Measurements from ENCODE around the gene ALDOC. TPM values are rescaled to one million over a fixed set of nuclear protein-coding genes. Genes with fewer than 3 reads are reported as not detected.
A peak's percentile ranks its signal among the peaks of the same experiment; 100 is the strongest.
"Not testable (repeated sequence)": the region's sequence is repeated elsewhere in the genome, so short reads cannot be mapped to it uniquely, and the experiment has no call there.

ALDOC gene
- total RNA-seq, 1 donor from 2014 or later = 44.0 TPM

DNA sequence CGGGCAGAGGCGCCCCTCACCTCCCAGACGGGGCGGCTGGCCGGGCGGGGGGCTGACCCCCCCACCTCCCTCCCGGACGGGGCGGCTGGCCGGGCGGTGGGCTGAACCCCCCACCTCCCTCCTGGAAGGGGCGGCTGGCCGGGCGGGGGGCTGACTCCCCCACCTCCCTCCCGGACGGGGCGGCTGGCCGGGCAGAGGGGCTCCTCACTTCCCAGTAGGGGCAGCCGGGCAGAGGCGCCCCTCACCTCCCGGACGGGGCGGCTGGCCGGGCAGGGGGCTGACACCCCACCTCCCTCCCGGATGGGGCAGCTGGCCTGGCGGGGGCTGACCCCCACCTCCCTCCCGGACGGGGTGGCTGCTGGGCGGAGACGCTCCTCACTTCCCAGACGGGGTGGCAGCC lies 27.3 kb upstream of the ALDOC start:
- not testable (repeated sequence) for H3K36me3 Mint-ChIP-seq (ENCODE audit: low read depth); H3K27ac Mint-ChIP-seq

GRCh38 chr17:28599311-28600184 lies 22.9 kb upstream of the ALDOC start:
- H3K9me3 Mint-ChIP-seq = no peaks in the 10 kb centered on the region
- intact Hi-C loops (cut with micrococcal nuclease) = loop anchor here (1.0 to 5.0 kb wide), 11 partner anchors 13 to 353 kb away; partner anchors contain the start of genes BLTP2, IFT20, PHF12 and PIGS
- peak overlapping the region; percentile 96 for H3K4me3 Mint-ChIP-seq
- peak; percentile 49 for DNase-seq (ENCODE audit: low spot score)
- H3K27ac Mint-ChIP-seq = peak overlapping the region; percentile 98
- peaks cover 26% of the 10 kb centered on the region for H3K4me1 Mint-ChIP-seq (ENCODE audit: low read depth)
- H3K27me3 Mint-ChIP-seq (ENCODE audit: insufficient read depth) = no peaks in the 10 kb centered on the region
- peaks cover 7% of the 10 kb centered on the region for H3K36me3 Mint-ChIP-seq (ENCODE audit: low read depth)

More for the DNA sequence above, 27.3 kb upstream of the ALDOC start:
- H3K9me3 Mint-ChIP-seq; H3K27me3 Mint-ChIP-seq (ENCODE audit: insufficient read depth); H3K4me3 Mint-ChIP-seq; H3K4me1 Mint-ChIP-seq (ENCODE audit: low read depth); intact Hi-C loops (cut with micrococcal nuclease); DNase-seq (ENCODE audit: low spot score): not testable (repeated sequence)

DNA sequence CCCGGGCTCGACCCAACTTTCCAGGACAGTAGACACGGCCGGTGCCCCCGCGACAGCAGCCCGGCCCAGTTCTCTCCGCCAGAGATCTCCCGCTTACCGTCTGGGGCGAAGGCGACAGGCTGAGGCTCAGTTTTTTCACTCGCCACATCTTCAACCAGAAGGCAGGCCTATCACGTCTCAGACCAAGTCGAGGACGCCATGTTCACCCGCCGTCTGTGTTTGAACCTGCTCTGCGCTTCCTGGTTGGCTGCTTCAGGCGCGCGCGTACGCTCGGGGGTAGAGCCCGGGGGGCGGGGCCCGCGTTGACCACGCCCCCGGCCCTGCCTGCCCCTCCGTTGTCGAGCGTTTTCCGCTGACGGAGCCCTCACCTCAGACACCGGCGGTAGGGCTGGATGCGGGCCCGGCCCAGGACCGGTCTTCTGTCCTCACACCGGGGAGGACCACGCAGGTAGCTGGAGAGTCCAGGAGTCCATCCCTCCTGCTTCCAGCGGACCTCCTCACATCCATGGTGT lies 22.2 kb upstream of the ALDOC start, which contains the start of gene SPAG5:
SPAG5 (minus strand) TSS at position 227 of the 512 bp plus-strand sequence; CDS start at position 148, 79 bp downstream.
- peak; percentile 96 for DNase-seq (ENCODE audit: low spot score)
- H3K4me1 Mint-ChIP-seq (ENCODE audit: low read depth) = peaks cover 26% of the 10 kb centered on the region
- H3K9me3 Mint-ChIP-seq = no peaks in the 10 kb centered on the region
- peaks cover 7% of the 10 kb centered on the region for H3K36me3 Mint-ChIP-seq (ENCODE audit: low read depth)
- peak within 1 kb of the TSS; percentile 98 for H3K27ac Mint-ChIP-seq
- peak within 1 kb of the TSS; percentile 96 for H3K4me3 Mint-ChIP-seq
- H3K27me3 Mint-ChIP-seq (ENCODE audit: insufficient read depth) = no peaks in the 10 kb centered on the region
- intact Hi-C loops (cut with micrococcal nuclease) = loop anchor here (1.0 to 5.0 kb wide), 12 partner anchors 14 to 353 kb away; partner anchors contain the start of genes BLTP2, IFT20, PHF12 and PIGS

DNA sequence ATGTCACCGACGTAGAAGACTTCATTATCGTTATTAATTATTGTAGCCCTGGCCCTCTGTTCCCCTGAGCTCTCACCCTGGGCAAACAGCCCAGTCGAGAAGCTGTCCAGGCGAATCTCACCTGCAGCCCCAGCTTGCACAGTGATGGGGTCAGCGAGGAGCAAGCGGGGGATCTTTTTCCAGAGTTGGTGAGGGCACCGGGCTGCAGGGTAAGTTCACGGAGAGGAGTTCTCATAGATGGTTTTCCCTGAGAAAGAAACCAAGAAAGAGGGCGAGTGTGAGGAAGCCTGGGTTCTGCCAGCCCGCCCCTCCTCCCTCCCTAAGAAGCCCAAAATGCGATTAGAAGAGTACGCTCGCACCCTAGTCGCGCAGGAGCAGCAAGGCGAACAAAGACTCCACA lies 21.7 kb upstream of the ALDOC start:
- peak overlapping the region; percentile 98 for H3K27ac Mint-ChIP-seq
- H3K27me3 Mint-ChIP-seq (ENCODE audit: insufficient read depth) = no peaks in the 10 kb centered on the region
- DNase-seq (ENCODE audit: low spot score) = no peak
- peaks cover 26% of the 10 kb centered on the region for H3K4me1 Mint-ChIP-seq (ENCODE audit: low read depth)
- intact Hi-C loops (cut with micrococcal nuclease) = loop anchor here (1.0 to 5.0 kb wide), 7 partner anchors 14 to 354 kb away; partner anchors contain the start of genes IFT20, PHF12, RPL23A and SARM1
- H3K4me3 Mint-ChIP-seq = peak overlapping the region; percentile 96
- peaks cover 8% of the 10 kb centered on the region for H3K36me3 Mint-ChIP-seq (ENCODE audit: low read depth)
- H3K9me3 Mint-ChIP-seq = no peaks in the 10 kb centered on the region

GRCh38 chr17:28597606-28598383 lies 21.1 kb upstream of the ALDOC start:
- peaks cover 14% of the 10 kb centered on the region for H3K36me3 Mint-ChIP-seq (ENCODE audit: low read depth)
- no peak for DNase-seq (ENCODE audit: low spot score)
- no peaks in the 10 kb centered on the region for H3K9me3 Mint-ChIP-seq
- H3K4me3 Mint-ChIP-seq = peak overlapping the region; percentile 96
- H3K27ac Mint-ChIP-seq = peak overlapping the region; percentile 98
- H3K4me1 Mint-ChIP-seq (ENCODE audit: low read depth) = peaks cover 30% of the 10 kb centered on the region
- no peaks in the 10 kb centered on the region for H3K27me3 Mint-ChIP-seq (ENCODE audit: insufficient read depth)
- intact Hi-C loops (cut with micrococcal nuclease) = loop anchor here (1.0 to 5.0 kb wide), 7 partner anchors 15 to 355 kb away; partner anchors contain the start of genes IFT20, PHF12, RPL23A and SARM1

DNA sequence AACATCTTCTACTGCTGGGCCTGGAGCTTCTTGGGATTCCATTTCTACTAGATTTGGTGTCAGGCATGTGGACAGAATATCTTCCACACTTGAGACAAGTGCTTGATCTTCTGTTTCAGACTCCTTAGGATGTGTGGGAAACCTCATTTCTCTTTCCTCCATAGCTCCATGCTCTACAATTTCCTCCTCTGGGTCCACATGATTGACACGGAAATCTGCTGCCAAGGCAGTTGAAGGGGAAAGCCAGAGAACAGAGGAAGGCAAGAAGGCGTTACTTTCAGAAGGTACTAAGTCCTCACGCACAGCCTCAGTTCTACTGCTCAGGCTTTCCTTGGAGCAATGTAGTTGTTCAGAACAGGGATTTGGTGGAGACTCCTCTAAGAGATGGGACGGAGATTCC lies 15.6 kb upstream of the ALDOC start:
- Mint-ChIP-seq H3K27ac (peak overlapping the region; percentile 40), H3K27me3 (ENCODE audit: insufficient read depth) (no peaks in the 10 kb centered on the region), H3K36me3 (ENCODE audit: low read depth) (peaks cover 31% of the 10 kb centered on the region), H3K4me1 (ENCODE audit: low read depth) (peaks cover 23% of the 10 kb centered on the region), H3K4me3 (no peak overlapping the region), H3K9me3 (no peaks in the 10 kb centered on the region)
- no peak for DNase-seq (ENCODE audit: low spot score)
- intact Hi-C loops (cut with micrococcal nuclease) = no loop called here

GRCh38 chr17:28585851-28586250 lies 9.2 kb upstream of the ALDOC start:
- no peak for DNase-seq (ENCODE audit: low spot score)
- no peak overlapping the region for H3K27ac Mint-ChIP-seq
- no peak overlapping the region for H3K4me3 Mint-ChIP-seq
- peaks cover 27% of the 10 kb centered on the region for H3K36me3 Mint-ChIP-seq (ENCODE audit: low read depth)
- peaks cover 1% of the 10 kb centered on the region for H3K4me1 Mint-ChIP-seq (ENCODE audit: low read depth)
- intact Hi-C loops (cut with micrococcal nuclease) = no loop called here
- no peaks in the 10 kb centered on the region for H3K9me3 Mint-ChIP-seq
- no peaks in the 10 kb centered on the region for H3K27me3 Mint-ChIP-seq (ENCODE audit: insufficient read depth)

DNA sequence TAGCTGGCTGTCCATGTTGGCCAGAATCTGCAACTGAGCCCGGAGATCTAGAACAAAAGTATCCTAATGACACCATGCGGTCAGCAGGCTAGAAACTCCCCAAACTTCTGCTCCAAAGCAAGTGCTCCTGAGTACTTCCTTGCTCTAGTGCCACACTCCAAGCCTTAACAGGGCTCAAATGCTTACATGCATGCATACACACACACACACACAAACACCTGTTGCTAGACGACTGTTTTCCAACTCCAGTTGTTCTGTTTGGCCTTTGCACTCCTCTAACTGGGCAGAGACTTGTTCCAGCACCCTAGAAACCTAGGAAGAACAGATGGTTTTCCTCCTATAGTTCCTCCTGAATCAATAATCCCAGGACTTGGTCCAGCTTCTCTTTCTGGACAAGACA lies 7.7 kb upstream of the ALDOC start:
- H3K4me1 Mint-ChIP-seq (ENCODE audit: low read depth) = peaks cover 15% of the 10 kb centered on the region
- no peaks in the 10 kb centered on the region for H3K27me3 Mint-ChIP-seq (ENCODE audit: insufficient read depth)
- peaks cover 38% of the 10 kb centered on the region for H3K36me3 Mint-ChIP-seq (ENCODE audit: low read depth)
- no peak for DNase-seq (ENCODE audit: low spot score)
- H3K4me3 Mint-ChIP-seq = no peak overlapping the region
- H3K9me3 Mint-ChIP-seq = no peaks in the 10 kb centered on the region
- intact Hi-C loops (cut with micrococcal nuclease) = no loop called here
- no peak overlapping the region for H3K27ac Mint-ChIP-seq

DNA sequence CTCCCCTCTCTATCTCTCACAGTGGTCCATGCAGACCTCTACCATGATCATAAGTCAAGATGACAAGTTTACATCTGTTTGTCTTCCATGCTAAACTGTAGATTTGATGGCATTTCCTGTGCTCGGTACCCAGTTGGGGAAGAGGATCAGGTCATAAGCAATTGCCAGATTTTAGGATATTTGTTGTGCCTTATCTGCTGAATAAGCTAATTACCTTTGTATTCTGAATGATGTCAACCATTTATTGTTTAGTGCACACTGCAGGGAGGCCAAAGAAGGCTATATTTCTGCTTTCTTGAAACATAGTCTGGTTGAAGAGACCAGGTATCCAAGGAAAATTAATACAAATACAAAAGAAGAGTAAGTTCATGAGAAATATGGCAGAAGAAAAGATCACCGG lies 5.8 kb upstream of the ALDOC start:
- DNase-seq (ENCODE audit: low spot score) = no peak
- H3K36me3 Mint-ChIP-seq (ENCODE audit: low read depth) = peaks cover 36% of the 10 kb centered on the region
- peaks cover 27% of the 10 kb centered on the region for H3K4me1 Mint-ChIP-seq (ENCODE audit: low read depth)
- no peak overlapping the region for H3K4me3 Mint-ChIP-seq
- H3K9me3 Mint-ChIP-seq = no peaks in the 10 kb centered on the region
- H3K27me3 Mint-ChIP-seq (ENCODE audit: insufficient read depth) = no peaks in the 10 kb centered on the region
- intact Hi-C loops (cut with micrococcal nuclease) = no loop called here
- H3K27ac Mint-ChIP-seq = no peak overlapping the region

DNA sequence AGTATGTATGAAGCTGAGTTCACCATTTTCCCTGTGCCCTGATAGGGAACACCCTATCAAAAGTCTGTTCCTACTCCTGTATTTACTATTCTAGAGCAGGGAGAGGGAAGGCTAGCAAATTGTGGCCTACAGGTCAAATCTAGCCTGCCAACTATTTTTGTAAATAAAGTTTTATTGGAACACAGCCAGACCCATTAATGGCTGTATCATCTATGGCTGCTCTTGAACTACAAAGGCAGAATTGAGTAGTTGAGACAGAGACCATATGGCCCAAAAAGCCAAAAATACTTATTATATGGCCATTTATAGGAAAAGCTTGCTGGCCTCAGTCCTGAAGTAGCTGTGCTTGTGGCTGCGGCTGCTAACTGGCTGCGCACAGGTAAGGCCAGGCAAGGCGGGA lies 4.3 kb upstream of the ALDOC start:
- Mint-ChIP-seq H3K4me3 (peak overlapping the region; percentile 34), H3K27ac (no peak overlapping the region), H3K27me3 (ENCODE audit: insufficient read depth) (no peaks in the 10 kb centered on the region), H3K4me1 (ENCODE audit: low read depth) (peaks cover 40% of the 10 kb centered on the region), H3K9me3 (no peaks in the 10 kb centered on the region), H3K36me3 (ENCODE audit: low read depth) (peaks cover 41% of the 10 kb centered on the region)
- intact Hi-C loops (cut with micrococcal nuclease) = no loop called here
- DNase-seq (ENCODE audit: low spot score) = no peak

DNA sequence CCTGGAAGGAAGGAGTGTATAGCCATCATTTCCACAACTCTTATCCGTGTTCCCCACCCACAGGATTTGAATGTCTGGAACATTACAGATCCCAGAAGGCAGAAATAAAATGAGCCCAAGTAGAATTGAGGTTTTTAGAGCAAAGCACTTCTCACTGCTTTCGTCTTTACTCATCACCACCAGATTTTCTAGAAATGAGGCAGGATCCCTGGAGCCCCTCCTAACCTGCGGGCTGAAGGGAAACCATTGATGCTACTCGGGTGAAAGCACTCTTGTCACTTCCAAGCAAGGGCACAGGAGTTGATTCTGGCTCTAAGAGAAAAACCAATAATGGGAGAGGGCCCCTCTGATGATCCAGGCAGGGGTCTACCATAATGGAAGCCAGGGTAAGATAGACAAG lies 2.8 kb upstream of the ALDOC start:
- intact Hi-C loops (cut with micrococcal nuclease) = loop anchor here (1.0 to 10.0 kb wide), 4 partner anchors 8 to 375 kb away; partner anchors contain the start of genes PHF12, PIGS and SPAG5
- Mint-ChIP-seq H3K9me3 (no peaks in the 10 kb centered on the region), H3K4me3 (peak overlapping the region; percentile 64), H3K27ac (peak overlapping the region; percentile 77), H3K36me3 (ENCODE audit: low read depth) (peaks cover 35% of the 10 kb centered on the region), H3K4me1 (ENCODE audit: low read depth) (peaks cover 53% of the 10 kb centered on the region), H3K27me3 (ENCODE audit: insufficient read depth) (no peaks in the 10 kb centered on the region)
- peak; percentile 37 for DNase-seq (ENCODE audit: low spot score)
